K562 (cell line): ENCODE data around the gene PHYH. TPM values are rescaled to one million over a fixed set of nuclear protein-coding genes. Genes with fewer than 3 reads are reported as not detected.

Source experiments
- ATAC-seq: fragments of 200-7000 bp; cut with Tn5 transposase; 3 replicates; pipeline ENCODE4 v1.9.1; 2020; ENCODE audit warnings: moderate library complexity
- BruUV-seq: library from RNA; stranded (reverse); fragments of 400-500 nt; replicated peaks from 2 replicates; lab custom pipeline; 2021; lab: Mats Ljungman, UMichigan
- CTCF ChIA-PET: fragments of 300-600 bp; formaldehyde crosslinking; extraction: SDS; loops from one replicate; lab custom pipeline; 2021; ENCODE audit warnings: low intra/inter-chr PET ratio; lab: Yijun Ruan, JAX
- POLR2A ChIA-PET: fragments of 300-600, 350-650 bp; sonication (Branson Sonifier 250); formaldehyde crosslinking; extraction: SDS; loops from one replicate; lab custom pipeline; 2021; ENCODE audit warnings: antibody characterized with exemption, inconsistent platforms; lab: Yijun Ruan, JAX
- DNase-seq, 4 experiments: peaks; one replicate each; pipeline versions ENCODE4 v3.0.0 to v3.0.0-alpha.2; 2011 to 2018; ENCODE audit warnings: low spot score in 3 of 4, mixed read lengths in 3 of 4; ENCODE audit errors: extremely low read depth in 1 of 4
- FAIRE-seq: peaks from 2 replicates; lab custom pipeline; 2011; peaks lifted over from hg19 to GRCh38; lab: Jason Lieb, UNC
- H2AFZ ChIP-seq: 2 replicates; pipeline ENCODE4 v1.6.0; 2011; ENCODE audit warnings: low read depth, low read length, control low read depth, inconsistent platforms
- H3K27ac ChIP-seq: fragments of 200-600 bp; 3 replicates; pipeline ENCODE4 v1.8.0; 2011; ENCODE audit warnings: low read depth, mild to moderate bottlenecking, control low read depth, inconsistent platforms, low read length, moderate library complexity, mixed read lengths; ENCODE audit errors: extremely low read depth
- H3K27me3 ChIP-seq, 2 experiments: fragments of 300-600 bp in 1 of 2; 2 replicates in 1 of 2; 3 replicates in 1 of 2; pipeline versions ENCODE4 v1.6.0 to v1.8.0; 2011; ENCODE audit warnings: inconsistent platforms in 2 of 2, low read length in 2 of 2, mild to moderate bottlenecking in 1 of 2, mixed read lengths in 1 of 2, moderate library complexity in 1 of 2; ENCODE audit not compliant: control insufficient read depth in 2 of 2, insufficient read depth in 2 of 2
- H3K36me3 ChIP-seq: fragments of 300-600 bp; 3 replicates; pipeline ENCODE4 v1.8.0; 2011; ENCODE audit warnings: mild to moderate bottlenecking, low read length, inconsistent platforms; ENCODE audit not compliant: control insufficient read depth, insufficient read depth
- H3K4me1 ChIP-seq, 2 experiments: fragments of 200-600 bp in 1 of 2; replicated peaks in 1 of 2; 2 replicates in 1 of 2; 3 replicates in 1 of 2; pipeline versions ENCODE4 v1.5.1 to v1.8.0; 2011; ENCODE audit warnings: inconsistent platforms in 2 of 2, low read length in 2 of 2, mild to moderate bottlenecking in 1 of 2, mixed read lengths in 1 of 2, moderate library complexity in 1 of 2; ENCODE audit not compliant: control insufficient read depth in 2 of 2, insufficient read depth in 2 of 2
- H3K4me2 ChIP-seq: 2 replicates; pipeline ENCODE4 v1.6.1; 2011; ENCODE audit warnings: low read length, control low read depth, inconsistent platforms, mixed read lengths; ENCODE audit not compliant: insufficient read depth
- H3K4me3 ChIP-seq: fragments of 200-600 bp; sonication (generic), shearing (Covaris generic); 2 replicates; pipeline ENCODE4 v1.5.1; 2016; ENCODE audit warnings: control low read depth, inconsistent platforms
- H3K79me2 ChIP-seq: fragments of 200-600 bp; 3 replicates; pipeline ENCODE4 v1.8.0; 2011; ENCODE audit warnings: low read length, inconsistent platforms; ENCODE audit not compliant: control insufficient read depth, insufficient read depth
- H3K9ac ChIP-seq, 2 experiments: 2 replicates each; pipeline versions ENCODE4 v1.6.0 to v1.6.1; 2011; ENCODE audit warnings: low read depth in 2 of 2, low read length in 2 of 2, control low read depth in 1 of 2, inconsistent platforms in 1 of 2, mild to moderate bottlenecking in 1 of 2, mixed read lengths in 1 of 2; ENCODE audit not compliant: insufficient read depth in 1 of 2
- H3K9me1 ChIP-seq: one replicate; pipeline ENCODE4 v1.6.0; 2011; ENCODE audit warnings: inconsistent platforms, mild to moderate bottlenecking, low read length, moderate library complexity; ENCODE audit not compliant: control insufficient read depth, insufficient read depth
- H3K9me3 ChIP-seq: replicated peaks from 2 replicates; pipeline ENCODE4 v1.5.1; 2011; ENCODE audit warnings: low read depth, low read length, inconsistent platforms; ENCODE audit not compliant: control insufficient read depth, insufficient read depth
- H4K20me1 ChIP-seq: replicated peaks from 2 replicates; pipeline ENCODE4 v1.6.1; 2011; ENCODE audit warnings: low read length, inconsistent platforms, mixed read lengths; ENCODE audit not compliant: control insufficient read depth, insufficient read depth
- C11orf30 ChIP-seq: fragments of 450-650 bp; IDR thresholded peaks from 2 replicates; pipeline ENCODE4 v1.6.1; 2016; ENCODE audit warnings: low read depth, mild to moderate bottlenecking
- CREB1 ChIP-seq, 2 experiments: sonication (generic) in 1 of 2; formaldehyde crosslinking in 1 of 2; IDR thresholded peaks; 2 replicates each; pipeline versions ENCODE4 v1.6.1 to v1.8.0; 2012 to 2022; ENCODE audit warnings: inconsistent platforms in 1 of 2, mild to moderate bottlenecking in 1 of 2, missing genetic modification reagents in 1 of 2, moderate library complexity in 1 of 2
- FIP1L1 ChIP-seq: fragments of 200-400 bp; formaldehyde crosslinking; IDR thresholded peaks from 2 replicates; pipeline ENCODE4 v1.6.1; 2018; ENCODE audit warnings: mild to moderate bottlenecking, low read depth, low read length; ENCODE audit not compliant: poor library complexity, severe bottlenecking
- FOXA1 ChIP-seq: fragments of 450-650 bp; IDR thresholded peaks from 2 replicates; pipeline ENCODE4 v1.6.1; 2016; ENCODE audit warnings: mild to moderate bottlenecking, borderline replicate concordance
- HMG20A ChIP-seq: fragments of 450-650 bp; formaldehyde crosslinking; conservative IDR thresholded peaks from 2 replicates; pipeline ENCODE4 v1.4.0; 2020; ENCODE audit warnings: mild to moderate bottlenecking, mixed read lengths
- JUN ChIP-seq, 2 experiments: sonication (generic) in 1 of 2; formaldehyde crosslinking in 1 of 2; IDR thresholded peaks; 2 replicates each; pipeline versions ENCODE4 v1.6.1 to v1.8.0; 2012 to 2022; ENCODE audit warnings: borderline replicate concordance in 2 of 2, mild to moderate bottlenecking in 2 of 2, improper control_type of control experiment in 1 of 2, low read depth in 1 of 2, low read length in 1 of 2, missing genetic modification reagents in 1 of 2
- MTF1 ChIP-seq: fragments of 250-450 bp; sonication (Bioruptor Pico); IDR thresholded peaks from 2 replicates; pipeline ENCODE4 v1.9.0; 2021; ENCODE audit warnings: moderate library complexity, mild to moderate bottlenecking, inconsistent platforms, borderline replicate concordance
- PRPF4 ChIP-seq: fragments of 200-400 bp; formaldehyde crosslinking; IDR thresholded peaks from one replicate; pipeline ENCODE4 v1.6.1; 2017; ENCODE audit warnings: low read length, low read depth, mild to moderate bottlenecking; ENCODE audit not compliant: insufficient read depth, poor library complexity, severe bottlenecking
- ZNF551 ChIP-seq: fragments of 250-450 bp; sonication (Bioruptor Pico); IDR thresholded peaks from 2 replicates; pipeline ENCODE4 v1.5.0; 2021; ENCODE audit warnings: mild to moderate bottlenecking, moderate library complexity
- ZNF77 ChIP-seq: fragments of 250-450 bp; sonication (Bioruptor Pico); IDR thresholded peaks from 2 replicates; pipeline ENCODE4 v1.5.0; 2020
- WGBS: fragments of 100-300 bp; shearing (Covaris generic); methylation state at CpG from one replicate; pipeline ENCODE4 v1.1.6; 2016; ENCODE audit warnings: low coverage, mixed read lengths; ENCODE audit not compliant: insufficient coverage; ENCODE audit errors: missing lambda C conversion rate; 5-methylcytosine and 5-hydroxymethylcytosine counted together
- in situ Hi-C: fragments of 300-500 bp; cut with MboI; formaldehyde crosslinking; loops from 4 replicates; pipeline ENCODE4 v1.15.0; 2018; ENCODE audit warnings: inconsistent platforms, mixed read lengths
- intact Hi-C: fragments of 100-400 bp; cut with micrococcal nuclease; formaldehyde crosslinking; loops from 2 replicates; pipeline ENCODE4 v1.14.2; 2022
- polyA plus RNA-seq, 8 experiments: library from polyadenylated mRNA; depleted of rRNA in 4 of 8; stranded (reverse) in 5 of 8; unstranded in 3 of 8; fragments of >200 nt; fragmentation: Nextera tagmentation in 2 of 8; fragmentation: Illumina TruSeq in 1 of 8; extraction: Ambion mirVana in 2 of 8; extraction: Trizol in 1 of 8; gene quantifications; 2 replicates each; pipeline versions ENCODE4 v1.2.1 to v1.2.3, GENCODE V29; 2011 to 2014; ENCODE audit warnings: inconsistent platforms in 1 of 8, missing spikeins in 1 of 8
- total RNA-seq, 7 experiments: library from RNA; depleted of rRNA in 6 of 7; stranded (reverse); fragments of >200 nt in 6 of 7; fragmentation: Illumina TruSeq in 2 of 7; extraction: Trizol in 2 of 7; gene quantifications; 2 replicates each; pipeline versions ENCODE4 v1.2.1 to v1.2.3, GENCODE V29; 2011 to 2021; ENCODE audit warnings: low replicate concordance in 1 of 7
- TF ChIP-seq, protein P1 (sequence below): fragments of 250-450 bp; sonication (Bioruptor Pico); IDR thresholded peaks from 2 replicates; pipeline ENCODE4 v1.5.0; 2022; ENCODE audit warnings: mild to moderate bottlenecking
- TF ChIP-seq, protein P2 (sequence below): sonication (generic); formaldehyde crosslinking; IDR thresholded peaks from 2 replicates; pipeline ENCODE4 v1.8.0; 2022; ENCODE audit warnings: mild to moderate bottlenecking, missing genetic modification reagents

PHYH gene
- total and polyA plus RNA-seq, 9 of the 15 experiments (the other 6 are each of a cell fraction or from before 2014, with no cell fraction given), result 3.8 to 6.9 (median 5.7) TPM

DNA sequence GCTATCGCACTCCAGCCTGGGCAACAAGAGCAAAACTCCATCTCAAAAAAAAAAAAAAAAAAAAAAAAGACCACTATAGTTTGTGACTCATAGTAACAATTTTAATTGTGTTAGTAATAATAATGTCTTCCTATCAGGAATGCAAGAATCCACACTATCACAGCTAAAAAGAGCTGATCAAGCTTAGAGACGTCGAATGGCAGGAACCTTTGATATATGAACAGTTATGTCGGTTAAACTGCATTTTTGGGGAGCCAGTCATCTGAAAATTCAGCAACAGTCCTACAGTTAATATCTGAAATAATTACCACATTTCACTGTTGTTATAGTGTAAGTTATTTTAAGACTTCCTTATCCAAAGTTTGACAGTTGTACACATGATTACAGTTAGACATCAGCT lies 8.8 kb downstream of the PHYH start:
- no peak for DNase-seq
- H4K20me1 ChIP-seq, result no peaks in the 10 kb centered on the region
- intact Hi-C loops, result no loop called here
- H3K79me2 ChIP-seq, result no peaks in the 10 kb centered on the region
- in situ Hi-C loops, result no loop called here
- WGBS, result 37% methylated on average over 4 of the region's 4 CpGs
- FAIRE-seq, result no peak
- no TSS peak for BruUV-seq
- TF ChIP-seq JUN (IDR thresholded peaks at IDR 0.05; ENCODE audit: borderline replicate concordance, low read depth, low read length), result no peak
- TF ChIP-seq JUN (CRISPR knock-in tag; IDR thresholded peaks at IDR 0.05; ENCODE audit: borderline replicate concordance), result no peak
- POLR2A ChIA-PET, result no interaction called here
- CTCF ChIA-PET, result no interaction called here
- no peak for ATAC-seq
- no peaks in the 10 kb centered on the region; a peak in 1 of 5 replicates for H3K27me3 ChIP-seq
- H3K9ac ChIP-seq, result no peak overlapping the region
- no peaks in the 10 kb centered on the region for H3K36me3 ChIP-seq
- H3K27ac ChIP-seq, result no peak overlapping the region
- no peak overlapping the region for H3K4me3 ChIP-seq
- no peaks in the 10 kb centered on the region for H3K9me3 ChIP-seq
- no peak overlapping the region for H3K4me2 ChIP-seq
- H2AFZ ChIP-seq, result no peak overlapping the region
- peaks cover 0 to 3% of the 10 kb centered on the region in 2 experiments; a peak in 2 of 5 replicates for H3K4me1 ChIP-seq
- H3K9me1 ChIP-seq, result no peaks in the 10 kb centered on the region

DNA sequence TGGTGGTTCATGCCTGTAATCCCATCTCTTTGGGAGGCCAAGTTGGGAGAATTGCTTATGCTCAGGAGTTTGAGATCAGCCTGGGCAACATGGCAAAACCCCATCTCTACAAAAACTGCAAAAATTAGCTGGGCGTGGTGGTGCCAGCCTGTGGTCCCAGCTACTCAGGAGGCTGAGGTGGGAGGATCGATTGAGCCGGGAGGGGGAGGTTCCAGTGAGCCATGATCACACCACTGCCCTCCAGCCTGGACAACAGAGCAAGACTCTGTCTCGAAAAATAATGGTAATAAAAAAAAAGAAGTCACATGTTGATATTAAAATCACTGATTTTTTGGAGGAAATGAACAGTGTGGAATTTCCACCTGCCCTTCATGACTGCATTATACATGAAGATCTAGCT lies 15.8 kb downstream of the PHYH start:
- Histone ChIP-seq H3K36me3 (no peaks in the 10 kb centered on the region), H3K27ac (no peak overlapping the region), H3K4me2 (no peak overlapping the region), H3K9me1 (no peaks in the 10 kb centered on the region), H3K4me3 (no peak overlapping the region), H3K9ac (no peak overlapping the region), H3K27me3 (no peaks in the 10 kb centered on the region), H4K20me1 (no peaks in the 10 kb centered on the region), H3K79me2 (no peaks in the 10 kb centered on the region), H3K9me3 (no peaks in the 10 kb centered on the region), H3K4me1 (peaks cover 0 to 3% of the 10 kb centered on the region in 2 experiments; a peak in 1 of 5 replicates), H2AFZ (no peak overlapping the region)
- CTCF ChIA-PET, result no interaction called here
- FAIRE-seq (no peak), ATAC-seq (no peak), DNase-seq (no peak)
- no TSS peak for BruUV-seq
- intact Hi-C loops, result no loop called here
- POLR2A ChIA-PET, result interaction anchor here (1.0 to 1.3 kb wide), 2 partner anchors 16 to 18 kb away, joined by 3 to 8 read pairs; partner anchors contain the start of gene PHYH
- in situ Hi-C loops, result no loop called here
- 17% methylated on average over 4 of the region's 4 CpGs for WGBS
- TF ChIP-seq, protein P1, sequence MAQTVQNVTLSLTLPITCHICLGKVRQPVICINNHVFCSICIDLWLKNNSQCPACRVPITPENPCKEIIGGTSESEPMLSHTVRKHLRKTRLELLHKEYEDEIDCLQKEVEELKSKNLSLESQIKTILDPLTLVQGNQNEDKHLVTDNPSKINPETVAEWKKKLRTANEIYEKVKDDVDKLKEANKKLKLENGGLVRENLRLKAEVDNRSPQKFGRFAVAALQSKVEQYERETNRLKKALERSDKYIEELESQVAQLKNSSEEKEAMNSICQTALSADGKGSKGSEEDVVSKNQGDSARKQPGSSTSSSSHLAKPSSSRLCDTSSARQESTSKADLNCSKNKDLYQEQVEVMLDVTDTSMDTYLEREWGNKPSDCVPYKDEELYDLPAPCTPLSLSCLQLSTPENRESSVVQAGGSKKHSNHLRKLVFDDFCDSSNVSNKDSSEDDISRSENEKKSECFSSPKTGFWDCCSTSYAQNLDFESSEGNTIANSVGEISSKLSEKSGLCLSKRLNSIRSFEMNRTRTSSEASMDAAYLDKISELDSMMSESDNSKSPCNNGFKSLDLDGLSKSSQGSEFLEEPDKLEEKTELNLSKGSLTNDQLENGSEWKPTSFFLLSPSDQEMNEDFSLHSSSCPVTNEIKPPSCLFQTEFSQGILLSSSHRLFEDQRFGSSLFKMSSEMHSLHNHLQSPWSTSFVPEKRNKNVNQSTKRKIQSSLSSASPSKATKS (CRISPR knock-in tag), result no peak
- TF ChIP-seq FOXA1 (no peak), HMG20A (CRISPR knock-in tag) (no peak), MTF1 (no peak), ZNF77 (CRISPR knock-in tag) (no peak), CREB1 (IDR thresholded peaks at IDR 0.05) (no peak), CREB1 (CRISPR knock-in tag; IDR thresholded peaks at IDR 0.05) (no peak), C11orf30 (no peak), PRPF4 (no peak), FIP1L1 (no peak), ZNF551 (CRISPR knock-in tag) (no peak)
- TF ChIP-seq, protein P2, sequence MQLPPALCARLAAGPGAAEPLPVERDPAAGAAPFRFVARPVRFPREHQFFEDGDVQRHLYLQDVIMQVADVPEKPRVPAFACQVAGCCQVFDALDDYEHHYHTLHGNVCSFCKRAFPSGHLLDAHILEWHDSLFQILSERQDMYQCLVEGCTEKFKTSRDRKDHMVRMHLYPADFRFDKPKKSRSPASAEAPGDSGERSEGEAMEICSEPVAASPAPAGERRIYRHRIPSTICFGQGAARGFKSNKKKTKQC (CRISPR knock-in tag), result no peak
